Body of pancreas (tissue), 4 donors: ENCODE data around the gene IQCE. TPM values are rescaled to one million over a fixed set of nuclear protein-coding genes. Genes with fewer than 3 reads are reported as not detected.

Experiments
- ATAC-seq: fragments of 150-250 bp; one replicate; pipeline ENCODE4 v1.9.1; 2016
- DNase-seq, 4 donors: peaks; one replicate each; pipeline ENCODE4 v3.0.0-alpha.2; 2019
- H3K27ac ChIP-seq, 4 donors: fragments of 200-600 bp; sonication (generic); 1 replicate in 3 of 4; 2 replicates in 1 of 4; pipeline versions ENCODE4 v1.5.1 to v1.6.1; 2016 to 2019; ENCODE audit warnings: mild to moderate bottlenecking in 1 of 4, mixed read lengths in 1 of 4, moderate library complexity in 1 of 4
- H3K27me3 ChIP-seq, 2 donors: fragments of 200-600 bp; sonication (generic); one replicate each; pipeline ENCODE4 v1.6.0; 2016; ENCODE audit warnings: mild to moderate bottlenecking in 1 of 2
- H3K36me3 ChIP-seq, 2 donors: fragments of 200-600 bp; sonication (generic); replicated peaks in 1 of 2; 2 replicates each; pipeline ENCODE4 v1.5.1; 2016; ENCODE audit warnings: low read depth in 2 of 2; ENCODE audit not compliant: insufficient read depth in 1 of 2
- H3K4me1 ChIP-seq: fragments of 200-600 bp; sonication (generic); one replicate; pipeline ENCODE4 v1.6.0; 2016
- H3K4me3 ChIP-seq, 2 donors: fragments of 200-600 bp; sonication (generic); 1 replicate in 1 of 2; 2 replicates in 1 of 2; pipeline ENCODE4 v1.5.1; 2016 to 2019
- H3K9me3 ChIP-seq, 3 donors: fragments of 200-600 bp; sonication (generic); 1 replicate in 2 of 3; 2 replicates in 1 of 3; pipeline ENCODE4 v1.5.1; 2016
- POLR2A ChIP-seq, 3 donors: fragments of 450-650 bp; IDR thresholded peaks; one replicate each; pipeline ENCODE4 v1.6.1; 2016; ENCODE audit warnings: antibody characterized with exemption in 3 of 3, mild to moderate bottlenecking in 2 of 3
- WGBS, 2 donors: methylation state at CpG; one replicate each; pipeline ENCODE4 v1.1.5; 2017; 5-methylcytosine and 5-hydroxymethylcytosine counted together
- intact Hi-C: fragments of 100-400 bp; cut with DNase I; formaldehyde crosslinking; loops from one replicate; pipeline ENCODE4 v1.15.1; 2023
- total RNA-seq, 2 donors: library from RNA; depleted of rRNA; stranded (reverse); fragments of >200 nt; gene quantifications; one replicate each; pipeline ENCODE4 v1.1.0, GENCODE V29; 2016
- TF ChIP-seq, protein P1 (sequence below), 7 experiments: fragments of 450-650 bp in 4 of 7; fragments of 200-600 bp in 3 of 7; sonication (generic) in 3 of 7; IDR thresholded peaks; one replicate each; pipeline ENCODE4 v1.5.1; 2016 to 2019; ENCODE audit warnings: antibody characterized with exemption in 7 of 7

Gene IQCE
- total RNA-seq, 2 donors from 2014 or later, result 7.8 to 73.2 TPM

DNA sequence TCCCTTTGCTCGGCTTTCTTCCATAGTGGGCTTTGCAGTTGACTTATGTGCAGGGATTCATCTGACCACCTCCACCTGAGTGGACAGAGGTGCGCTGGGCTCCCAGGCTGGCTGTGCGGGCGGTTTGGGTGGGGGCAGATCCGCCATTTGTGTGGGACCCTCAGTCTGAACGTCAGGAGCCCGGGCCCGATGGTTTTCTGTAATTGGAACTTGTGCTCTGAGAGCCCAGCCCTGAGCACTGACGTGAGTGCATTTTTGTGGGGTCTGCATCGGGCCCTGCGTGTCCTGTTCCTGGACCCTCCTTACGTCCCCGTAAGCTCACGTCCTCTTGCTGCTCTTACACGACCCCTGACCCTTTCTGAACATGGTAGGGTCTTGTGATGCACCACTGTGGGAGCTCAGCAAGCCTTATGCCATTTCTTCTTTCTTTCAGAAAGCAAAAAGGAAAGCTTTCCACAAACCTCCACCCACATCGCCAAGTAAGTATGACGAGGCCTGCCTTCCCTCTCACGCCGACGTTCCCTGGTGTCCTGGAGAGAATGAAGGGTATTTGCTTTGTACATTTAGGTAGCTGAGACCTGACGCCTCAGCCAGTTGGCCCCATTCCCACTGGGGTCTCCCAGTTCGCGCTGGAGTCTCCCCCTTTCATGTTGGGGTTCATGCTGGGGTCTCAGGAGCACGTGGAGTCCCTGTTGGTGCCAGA lies 9.9 kb downstream of the IQCE start:
- 87 to 89% methylated on average over 15 to 23 of the region's 24 CpGs for WGBS, 2 donors
- intact Hi-C loops, result no loop called here
- no peaks in the 10 kb centered on the region for H3K36me3 ChIP-seq
- TF ChIP-seq POLR2A (IDR thresholded peaks at IDR 0.05), result no peak
- TF ChIP-seq, protein P1, sequence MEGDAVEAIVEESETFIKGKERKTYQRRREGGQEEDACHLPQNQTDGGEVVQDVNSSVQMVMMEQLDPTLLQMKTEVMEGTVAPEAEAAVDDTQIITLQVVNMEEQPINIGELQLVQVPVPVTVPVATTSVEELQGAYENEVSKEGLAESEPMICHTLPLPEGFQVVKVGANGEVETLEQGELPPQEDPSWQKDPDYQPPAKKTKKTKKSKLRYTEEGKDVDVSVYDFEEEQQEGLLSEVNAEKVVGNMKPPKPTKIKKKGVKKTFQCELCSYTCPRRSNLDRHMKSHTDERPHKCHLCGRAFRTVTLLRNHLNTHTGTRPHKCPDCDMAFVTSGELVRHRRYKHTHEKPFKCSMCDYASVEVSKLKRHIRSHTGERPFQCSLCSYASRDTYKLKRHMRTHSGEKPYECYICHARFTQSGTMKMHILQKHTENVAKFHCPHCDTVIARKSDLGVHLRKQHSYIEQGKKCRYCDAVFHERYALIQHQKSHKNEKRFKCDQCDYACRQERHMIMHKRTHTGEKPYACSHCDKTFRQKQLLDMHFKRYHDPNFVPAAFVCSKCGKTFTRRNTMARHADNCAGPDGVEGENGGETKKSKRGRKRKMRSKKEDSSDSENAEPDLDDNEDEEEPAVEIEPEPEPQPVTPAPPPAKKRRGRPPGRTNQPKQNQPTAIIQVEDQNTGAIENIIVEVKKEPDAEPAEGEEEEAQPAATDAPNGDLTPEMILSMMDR (IDR thresholded peaks at IDR 0.05), result no peak
- H3K27me3 ChIP-seq, result no peaks in the 10 kb centered on the region
- H3K4me1 ChIP-seq, result peaks cover 10% of the 10 kb centered on the region
- no peak for ATAC-seq
- no peak overlapping the region for H3K27ac ChIP-seq
- no peaks in the 10 kb centered on the region for H3K9me3 ChIP-seq
- no peak overlapping the region for H3K4me3 ChIP-seq
- DNase-seq, result no peak

DNA sequence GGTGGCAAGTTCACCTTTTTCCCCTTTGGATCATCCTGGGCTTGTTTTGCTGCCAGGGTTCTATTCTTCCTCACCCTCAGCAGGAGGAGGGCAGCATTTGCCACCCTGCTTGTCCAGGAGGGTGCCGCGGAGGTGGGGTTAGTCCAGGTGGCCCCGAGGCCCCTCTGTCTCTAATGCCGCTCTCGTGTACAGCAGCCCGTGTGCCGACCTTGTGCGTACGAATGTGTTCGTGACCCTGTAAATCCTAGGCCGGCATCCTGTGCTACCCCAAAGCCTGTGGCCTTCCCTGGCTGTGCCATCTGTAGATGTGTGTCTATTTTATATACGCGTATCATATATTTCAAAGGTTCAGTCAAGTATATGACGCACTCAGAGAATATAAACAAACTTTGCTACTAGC lies 10.6 kb downstream of the IQCE start:
- intact Hi-C loops, result no loop called here
- Histone ChIP-seq H3K36me3 (no peaks in the 10 kb centered on the region), H3K4me3 (no peak overlapping the region), H3K4me1 (peaks cover 10% of the 10 kb centered on the region), H3K27ac (no peak overlapping the region), H3K9me3 (no peaks in the 10 kb centered on the region), H3K27me3 (no peaks in the 10 kb centered on the region)
- 97 to 99% methylated on average over 13 to 14 of the region's 14 CpGs for WGBS, 2 donors
- TF ChIP-seq, protein P1 (IDR thresholded peaks at IDR 0.05), result no peak
- TF ChIP-seq POLR2A (IDR thresholded peaks at IDR 0.05), result no peak
- no peak for ATAC-seq
- DNase-seq, result no peak

DNA sequence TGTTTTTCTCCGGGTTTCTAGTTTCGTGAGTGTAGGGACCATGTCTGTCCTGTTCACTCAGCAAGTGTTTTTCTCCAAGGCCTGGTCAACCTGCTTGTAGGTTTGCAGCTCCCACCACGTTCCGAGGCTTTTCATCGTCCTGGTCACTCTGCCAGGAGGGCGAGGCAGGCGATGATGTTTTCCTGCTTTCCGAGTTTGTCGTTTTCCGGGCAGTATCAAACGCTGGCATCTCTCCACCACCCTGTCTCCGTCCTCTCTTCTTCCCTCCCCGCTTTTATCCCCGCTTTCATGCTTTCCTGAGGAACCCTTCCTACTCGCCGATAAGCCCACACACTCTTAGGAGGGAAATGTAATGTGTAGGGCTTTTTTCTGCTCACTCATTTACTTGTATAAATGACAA lies 11.2 kb downstream of the IQCE start:
- intact Hi-C loops, result no loop called here
- Histone ChIP-seq H3K9me3 (no peaks in the 10 kb centered on the region), H3K27ac (no peak overlapping the region), H3K4me1 (peaks cover 10% of the 10 kb centered on the region), H3K36me3 (no peaks in the 10 kb centered on the region), H3K4me3 (no peak overlapping the region), H3K27me3 (no peaks in the 10 kb centered on the region)
- WGBS, 2 donors, result 82 to 89% methylated on average over 16 of the region's 16 CpGs
- no peak for TF ChIP-seq POLR2A (IDR thresholded peaks at IDR 0.05)
- TF ChIP-seq, protein P1 (IDR thresholded peaks at IDR 0.05), result no peak
- DNase-seq (no peak), ATAC-seq (no peak)

DNA sequence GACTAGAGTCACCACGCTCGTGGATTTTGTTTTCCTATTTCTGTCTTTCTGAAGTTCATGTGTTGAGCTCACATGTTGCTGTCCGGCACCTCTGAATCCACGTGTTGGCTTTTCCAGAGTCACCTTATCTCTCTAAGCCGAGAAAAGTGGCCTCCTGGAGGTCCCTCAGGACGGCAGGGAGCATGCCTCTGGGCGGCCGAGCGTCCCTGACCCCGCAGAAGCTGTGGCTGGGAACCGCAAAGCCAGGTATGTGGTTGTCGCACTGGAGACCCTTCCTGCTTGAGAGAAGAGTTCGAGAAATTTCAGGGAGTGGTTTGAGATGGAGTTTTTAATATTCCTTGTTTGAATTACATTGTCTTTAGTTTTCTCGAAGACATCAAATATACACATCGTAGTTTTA lies 12.6 kb downstream of the IQCE start:
- TF ChIP-seq POLR2A (IDR thresholded peaks at IDR 0.05), result no peak
- TF ChIP-seq, protein P1 (IDR thresholded peaks at IDR 0.05), result no peak
- Histone ChIP-seq H3K27me3 (no peaks in the 10 kb centered on the region), H3K27ac (peak overlapping the region in 3 of 4 donors; percentile 6 to 82 (median 71)), H3K4me3 (no peak overlapping the region), H3K36me3 (peaks cover 0 to 3% of the 10 kb centered on the region in 2 donors), H3K9me3 (no peaks in the 10 kb centered on the region), H3K4me1 (peaks cover 10% of the 10 kb centered on the region)
- ATAC-seq, result no peak
- DNase-seq, result no peak
- intact Hi-C loops, result no loop called here
- 42 to 79% methylated on average over 15 of the region's 15 CpGs for WGBS, 2 donors
